KG1 (cell line): ENCODE measurements around the gene FPR2.
A peak's percentile ranks its signal among the peaks of the same experiment; 100 is the strongest.
"Not testable (repeated sequence)": the region's sequence is repeated elsewhere in the genome, so short reads cannot be mapped to it uniquely, and the experiment has no call there.

Experiments
- DNase-seq: peaks from one replicate; lab custom pipeline; 2025; lab: John Stamatoyannopoulos, UW

Gene FPR2

GRCh38 chr19:51739466-51740213, 21.3 kb upstream of the FPR2 start:
- DNase-seq, result no peak

- DNase-seq, result no peak
These were observed 20.6 kb upstream of the FPR2 start for GRCh38 chr19:51740356-51740755.

DNA sequence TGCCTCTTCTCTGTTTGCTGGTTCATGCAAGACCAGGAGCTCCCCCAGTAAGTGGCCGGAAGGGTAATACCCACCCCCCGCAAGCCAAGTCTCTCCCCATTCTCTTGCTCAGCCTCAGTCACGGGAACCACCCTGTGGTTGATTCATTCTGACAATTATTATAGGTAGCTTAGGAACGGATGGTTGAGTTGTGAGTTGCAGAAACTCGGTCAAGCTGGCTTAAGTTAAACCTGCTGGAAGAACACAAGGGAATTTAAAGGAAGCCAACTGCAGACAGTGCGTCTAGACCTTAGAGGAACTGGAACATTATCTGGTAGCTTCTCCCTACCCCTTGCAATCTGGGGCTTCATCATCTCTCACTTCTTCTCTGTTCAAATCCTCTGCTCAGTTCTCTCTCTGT, 18.2 kb upstream of the FPR2 start:
- DNase-seq, result no peak

GRCh38 chr19:51743405-51743804, 17.6 kb upstream of the FPR2 start:
- DNase-seq, result no peak

- DNase-seq, result no peak
These were observed 14.2 kb upstream of the FPR2 start for GRCh38 chr19:51746731-51747130.

- DNase-seq, result no peak
These were observed 11.0 kb upstream of the FPR2 start for GRCh38 chr19:51749979-51750378.

DNA sequence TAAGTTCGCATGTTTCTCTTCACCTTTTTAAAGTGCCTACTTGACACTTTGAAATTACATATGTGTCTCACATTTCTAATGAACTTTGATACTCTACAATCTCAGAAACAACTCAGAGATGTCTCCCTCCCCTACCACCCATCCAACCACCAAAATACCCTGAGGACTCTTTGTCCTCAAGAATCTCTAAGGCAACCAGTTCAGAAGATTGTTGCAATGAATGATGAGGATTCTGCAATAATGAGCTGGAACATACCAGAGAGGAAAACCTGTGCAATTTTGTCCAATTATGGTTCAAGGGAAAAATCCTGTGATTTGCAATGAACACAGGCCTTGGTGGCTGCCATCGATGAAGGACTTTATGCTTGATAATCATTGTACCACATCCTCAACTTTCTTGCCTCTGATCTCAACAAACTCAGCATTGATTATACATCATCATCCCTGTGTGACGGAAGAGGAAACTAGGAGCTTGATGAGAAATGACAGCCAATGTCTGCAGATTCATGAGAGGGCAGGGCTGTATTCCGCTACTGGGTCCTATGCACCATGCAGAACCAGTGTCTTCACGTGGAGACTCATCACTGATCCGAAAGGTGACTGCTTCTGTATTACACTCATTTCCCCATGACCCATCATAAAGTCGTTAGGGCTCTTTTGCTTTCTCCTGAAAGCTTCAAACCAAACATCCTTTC, 10.4 kb upstream of the FPR2 start:
- no peak for DNase-seq

DNA sequence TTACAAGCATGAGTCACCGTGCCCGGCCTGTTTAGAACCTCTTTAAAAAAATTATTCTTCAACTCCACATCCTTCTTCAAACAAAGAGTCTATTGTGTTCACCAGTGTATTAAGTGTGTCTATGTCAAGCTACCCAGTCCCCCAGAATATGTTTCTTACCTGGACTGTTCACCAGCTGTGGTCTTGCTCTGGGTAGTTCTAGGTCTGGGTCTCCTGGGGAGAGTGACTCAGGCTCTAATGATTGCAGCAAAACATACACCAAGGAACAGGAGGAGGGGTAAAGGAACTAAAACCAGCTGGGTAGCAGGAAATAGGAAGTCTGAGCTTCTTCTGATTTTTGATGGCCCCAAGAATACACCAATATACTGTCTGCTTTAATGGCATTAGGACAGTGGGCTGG, 9.3 kb upstream of the FPR2 start, which contains the start of gene FPR1:
TSS of gene FPR1 (minus strand) at position 224 of the 400 bp plus-strand sequence. CDS start 4,884 bp downstream, outside the sequence.
- DNase-seq, result no peak

- DNase-seq, result no peak
These were observed 6.9 kb upstream of the FPR2 start for GRCh38 chr19:51754109-51754508.

GRCh38 chr19:51754770-51755169, 6.2 kb upstream of the FPR2 start:
- no peak for DNase-seq

- no peak for DNase-seq
These were observed 5.4 kb upstream of the FPR2 start for GRCh38 chr19:51755571-51755970.

- DNase-seq, result no peak
These were observed 716 bp downstream of the FPR2 start for GRCh38 chr19:51761696-51762095.

DNA sequence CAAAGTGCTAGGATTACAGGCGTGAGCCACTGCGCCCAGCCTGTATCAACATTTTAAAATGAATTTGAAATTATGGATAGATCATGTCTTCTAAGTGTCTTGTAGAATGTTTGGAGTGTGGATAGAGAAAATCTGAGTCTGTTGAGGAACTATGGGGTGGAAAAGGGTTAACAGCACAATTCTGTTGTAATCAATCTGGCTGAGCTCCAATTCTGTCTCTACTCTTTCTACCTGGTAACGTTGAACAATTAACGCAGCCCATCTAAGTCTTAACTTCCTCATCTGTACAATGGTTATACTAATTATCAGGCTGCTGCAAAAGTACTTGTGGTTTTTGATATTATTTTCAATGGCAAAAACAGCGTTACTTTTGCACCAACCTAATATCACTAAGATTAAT, 4.1 kb downstream of the FPR2 start:
- DNase-seq, result no peak

DNA sequence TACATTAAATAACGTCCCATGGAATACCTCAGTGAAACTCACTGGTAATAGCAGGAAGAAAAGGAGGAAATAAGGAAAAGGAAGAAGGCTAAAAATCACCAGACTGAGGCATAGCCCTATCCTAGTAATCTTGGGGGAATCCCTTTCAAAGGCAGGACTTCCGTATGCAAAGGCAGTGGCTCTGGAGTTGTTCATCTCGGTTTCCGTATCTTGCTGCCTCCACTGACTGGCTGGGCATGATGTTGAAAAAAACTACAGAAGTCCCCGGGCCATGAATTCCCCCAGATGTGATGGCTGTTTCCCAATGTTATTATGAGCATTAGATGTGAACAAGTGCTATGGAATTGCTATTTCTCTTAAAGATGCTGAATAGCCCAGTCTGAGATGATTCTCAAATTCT, 5.5 kb downstream of the FPR2 start:
- no peak for DNase-seq

DNA sequence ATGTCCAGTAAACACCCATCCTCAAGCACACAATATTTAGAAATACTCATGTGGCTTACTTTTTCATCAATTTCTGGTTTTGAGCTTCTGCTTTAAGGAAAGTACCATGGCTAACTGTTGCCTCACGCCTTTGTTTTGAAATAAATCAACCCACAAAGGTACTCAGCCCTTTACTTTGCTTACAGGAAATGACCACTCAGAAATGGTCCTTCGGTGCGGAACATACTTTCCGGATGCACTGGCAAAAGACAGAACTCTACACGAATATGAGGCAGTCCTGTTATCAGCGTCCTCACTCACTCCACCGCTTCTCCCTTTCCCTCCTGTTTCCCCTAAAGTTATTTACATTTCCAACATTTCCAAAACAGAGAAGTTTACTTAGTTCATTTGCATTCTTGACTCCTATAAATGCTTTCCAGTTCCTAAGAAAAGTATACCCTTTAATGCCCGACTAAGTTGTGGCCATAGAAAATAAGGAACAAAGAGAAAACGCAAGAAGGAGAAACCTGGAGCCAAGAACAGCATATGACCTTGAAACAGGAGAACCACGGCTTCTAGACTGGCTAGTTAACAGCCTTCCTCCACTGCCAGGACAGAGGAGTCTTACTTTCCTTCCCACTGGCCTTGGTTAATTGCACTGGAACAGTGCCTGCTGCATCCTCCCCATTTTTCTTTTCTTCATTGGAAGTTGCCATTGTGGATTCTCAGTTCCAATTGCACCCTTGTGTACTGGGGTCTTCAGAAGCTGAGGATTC, 10.6 kb downstream of the FPR2 start:
- DNase-seq, result no peak

DNA sequence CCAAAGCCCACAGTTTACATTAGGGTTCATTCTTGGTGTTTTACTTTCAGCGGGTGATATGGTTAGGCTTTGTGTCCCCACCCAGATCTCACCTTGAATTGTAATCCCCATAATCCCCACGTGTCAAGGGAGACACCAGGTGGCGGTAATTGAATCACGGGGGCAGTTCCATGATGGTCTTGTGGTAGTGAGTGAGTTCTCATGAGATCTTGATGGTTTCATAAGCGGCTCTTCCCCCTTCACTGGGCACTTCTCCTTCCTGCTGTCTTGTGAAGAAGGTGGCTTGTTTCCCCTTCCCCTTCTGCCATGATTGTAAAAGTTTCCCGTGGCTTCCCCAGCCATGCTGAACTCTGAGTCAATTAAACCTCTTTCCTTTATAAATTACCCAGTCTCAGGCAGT, 12.0 kb downstream of the FPR2 start:
- no peak for DNase-seq

DNA sequence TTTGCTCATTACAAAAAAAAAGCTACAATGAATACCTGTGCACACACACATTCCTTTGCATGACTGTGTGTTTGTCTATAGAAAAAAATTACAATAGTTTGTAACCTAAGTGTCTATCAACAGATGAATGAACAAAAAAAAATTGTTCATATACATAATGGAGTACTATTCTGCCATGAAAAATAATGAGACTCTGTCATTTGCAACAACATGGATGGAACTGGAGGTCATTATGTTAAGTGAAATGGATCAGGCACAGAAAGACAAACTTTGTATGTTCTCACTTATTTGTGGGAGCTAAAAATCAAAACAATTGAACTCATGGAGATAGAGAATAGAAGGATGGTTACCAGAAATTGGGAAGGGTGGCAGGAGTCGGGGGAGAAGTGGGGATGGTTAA, 15.6 kb downstream of the FPR2 start:
- not testable (repeated sequence) for DNase-seq

GRCh38 chr19:51777570-51778462, 16.8 kb downstream of the FPR2 start:
- DNase-seq, result peak; percentile 33

GRCh38 chr19:51779181-51779580, 18.2 kb downstream of the FPR2 start:
- no peak for DNase-seq

DNA sequence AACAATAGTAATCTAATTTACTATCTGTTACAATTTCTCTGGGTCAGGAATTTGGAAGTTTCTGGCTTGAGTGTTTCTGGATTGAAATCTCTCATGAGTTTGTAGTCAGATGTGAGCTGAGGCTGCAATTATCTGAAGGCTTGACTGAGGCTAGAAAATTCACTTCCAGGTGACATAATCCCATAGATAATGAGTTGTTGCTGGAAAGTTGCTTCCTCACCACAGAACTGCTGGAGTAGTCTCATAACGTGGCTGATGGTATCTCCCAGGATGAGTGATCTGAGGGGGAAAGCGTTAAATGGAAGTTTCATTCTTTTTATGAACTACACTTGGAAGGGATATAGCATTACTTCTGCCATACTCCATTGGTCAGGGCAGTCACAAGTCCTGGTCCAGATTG, 18.7 kb downstream of the FPR2 start:
- no peak for DNase-seq

- no peak for DNase-seq
These were observed 19.3 kb downstream of the FPR2 start for GRCh38 chr19:51780270-51780669.

DNA sequence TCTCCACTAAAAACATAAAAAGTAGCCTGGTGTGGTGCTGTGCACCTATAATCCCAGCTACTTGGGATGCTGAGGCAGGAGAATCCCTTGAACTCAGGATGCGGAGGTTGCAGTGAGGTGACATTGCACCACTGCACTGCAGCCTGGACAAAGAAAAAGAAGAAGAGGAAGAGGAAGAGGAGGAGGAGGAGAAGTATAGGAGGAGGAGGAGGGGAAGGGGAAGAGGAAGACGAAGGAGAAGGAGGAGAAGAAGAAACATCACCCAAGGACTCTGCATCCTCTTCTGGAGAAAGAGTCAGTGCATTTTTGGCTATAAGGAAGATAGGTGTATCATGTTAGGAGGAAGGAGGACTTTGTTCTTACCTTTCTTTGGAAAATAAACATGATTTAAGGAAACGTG, 21.0 kb downstream of the FPR2 start:
- DNase-seq, result no peak
